ENCODE measurements around the gene MANF. TPM values are rescaled to one million over a fixed set of nuclear protein-coding genes. Genes with fewer than 3 reads are reported as not detected.

The MANF gene
- total and polyA plus RNA-seq, 2 of the 4 experiments (the other 2 are of a cell fraction), result 65.4 to 122 TPM

- BruUV-seq (replicated peaks), result no TSS peak
- intact Hi-C loops (cut with micrococcal nuclease), result no loop called here
These were observed 12.3 kb downstream of the MANF start for GRCh38 chr3:51397392-51397791.

More at GRCh38 chr3:51397392-51397791, 12.3 kb downstream of the MANF start:
- Histone ChIP-seq H3K36me3 (ENCODE audit: control insufficient read depth, insufficient read depth, low read length) (peaks cover 56% of the 10 kb centered on the region), H2AK5ac (ENCODE audit: low read depth, low read length) (no peak overlapping the region), H3K9ac (ENCODE audit: low read depth, low read length) (no peak overlapping the region), H4K91ac (ENCODE audit: insufficient read depth, low read depth, low read length) (no peak overlapping the region), H3K23ac (ENCODE audit: low read depth, low read length) (no peak overlapping the region), H3K4me1 (ENCODE audit: control insufficient read depth, insufficient read depth, low read length) (peaks cover 21% of the 10 kb centered on the region), H2BK5ac (ENCODE audit: low read depth, low read length, poor library complexity, severe bottlenecking) (no peak overlapping the region), H2BK20ac (ENCODE audit: low read depth, low read length) (no peak overlapping the region), H2BK120ac (ENCODE audit: low read depth, low read length) (no peak overlapping the region), H3K27me3 (ENCODE audit: control insufficient read depth, insufficient read depth, low read length) (no peaks in the 10 kb centered on the region), H4K5ac (ENCODE audit: low read depth, low read length) (no peak overlapping the region; the same call in 1 of the 2 replicates), H4K8ac (ENCODE audit: low read depth in 2 of 2, low read length in 2 of 2) (no peak overlapping the region), H3K14ac (replicated peaks; ENCODE audit: low read depth, low read length) (no peak overlapping the region), H4K20me1 (ENCODE audit: insufficient read depth, low read length) (peaks cover 43% of the 10 kb centered on the region), H3K56ac (ENCODE audit: extremely low read depth, insufficient read depth, low read length) (no peak overlapping the region), H3K4me2 (ENCODE audit: low read depth, low read length) (no peak overlapping the region), H3K18ac (ENCODE audit: low read depth, low read length) (no peak overlapping the region), H3K27ac (ENCODE audit: insufficient read depth, low read length) (no peak overlapping the region), H3K4ac (ENCODE audit: low read depth, low read length) (no peak overlapping the region), H3K9me1 (ENCODE audit: insufficient read depth, low read length) (peaks cover 18% of the 10 kb centered on the region), H3K9me3 (ENCODE audit: control insufficient read depth, insufficient read depth, low read length) (no peaks in the 10 kb centered on the region), H3K79me1 (ENCODE audit: low read depth in 1 of 2, low read length in 2 of 2) (peaks cover 14 to 50% of the 10 kb centered on the region in 2 experiments; a peak in 3 of 4 replicates), H3K4me3 (ENCODE audit: insufficient read depth, low read depth, low read length) (no peak overlapping the region), H2AK9ac (replicated peaks; ENCODE audit: low read depth, low read length, poor library complexity) (no peak overlapping the region), H2BK15ac (ENCODE audit: low read depth, low read length) (no peak overlapping the region), H2AFZ (replicated peaks; ENCODE audit: low read length, poor library complexity) (no peak overlapping the region)
- in situ Hi-C loops (cut with MboI; ENCODE audit: low sequenced_read_pairs), result loop anchor here (25.0 kb wide), 2 partner anchors 540 to 1060 kb away; partner anchors contain the start of genes PARP3, RASSF1, RRP9 and TUSC2
- WGBS, 2 experiments (ENCODE audit: extremely low coverage in 2 of 2, insufficient read length in 1 of 2), result 60% methylated on average over 3 of the region's 5 CpGs; no CpG with 5 or more reads in 1 of the 2 experiments
- dilution Hi-C loops (cut with HindIII; ENCODE audit: low sequenced_read_pairs, unreplicated experiment), result no loop called here
- POLR2A ChIA-PET (ENCODE audit: unreplicated experiment), result no interaction called here
- no peak for DNase-seq
- ATAC-seq (ENCODE audit: low read depth), result no peak
- TF ChIP-seq POLR2A (IDR thresholded peaks at IDR 0.05; ENCODE audit: low read depth, low read length), result no peak
- TF ChIP-seq ELK1 (IDR thresholded peaks at IDR 0.05; ENCODE audit: borderline replicate concordance, low read depth, low read length), result no peak
- TF ChIP-seq MAZ (IDR thresholded peaks at IDR 0.05; ENCODE audit: borderline replicate concordance, low read depth, low read length), result no peak
- no peak for TF ChIP-seq NFE2L2 (IDR thresholded peaks at IDR 0.05; ENCODE audit: low read depth, low read length)
- TF ChIP-seq SMC3 (IDR thresholded peaks at IDR 0.05; ENCODE audit: low read depth, low read length), result no peak
- TF ChIP-seq RCOR1 (IDR thresholded peaks at IDR 0.05; ENCODE audit: insufficient replicate concordance, low read length), result no peak
- TF ChIP-seq MXI1 (IDR thresholded peaks at IDR 0.05; ENCODE audit: borderline replicate concordance, low read depth, low read length), result no peak
- TF ChIP-seq CTCF (conservative IDR thresholded peaks at IDR 0.05; ENCODE audit: low read depth, low read length), result no peak
- CTCF ChIA-PET, result no interaction called here

Data from IMR-90 (cell line).